ENCODE data around the gene PHYHIPL.

PHYHIPL gene

GRCh38 chr10:59257224-59257623 is 80.8 kb downstream of the PHYHIPL start:
- POLR2A ChIA-PET, result no interaction called here
- no peaks in the 10 kb centered on the region for H3K9me3 ChIP-seq (ENCODE audit: control insufficient read depth, insufficient read depth, low read depth, low read length)
- H3K27ac ChIP-seq (ENCODE audit: extremely low read depth, low read depth, low read length), result no peak overlapping the region
- H3K4me1 ChIP-seq (ENCODE audit: control insufficient read depth, insufficient read depth, low read length), result no peaks in the 10 kb centered on the region
- no peaks in the 10 kb centered on the region for H3K36me3 ChIP-seq (ENCODE audit: control insufficient read depth in 2 of 2, insufficient read depth in 1 of 2, low read length in 2 of 2)
- CTCF ChIA-PET, result interaction anchor here (0.5 to 1.1 kb wide), 2 partner anchors 209 to 616 kb away, joined by 3 to 4 read pairs; no protein-coding TSS in a partner anchor
- no peak overlapping the region for H3K4me3 ChIP-seq (ENCODE audit: low read depth, low read length)
- TF ChIP-seq ZBTB10 (tag by site-specific recombination; IDR thresholded peaks at IDR 0.05), result no peak
- no peak for TF ChIP-seq ZNF18 (tag by site-specific recombination; IDR thresholded peaks at IDR 0.05)
- TF ChIP-seq ZNF341 (tag by site-specific recombination; IDR thresholded peaks at IDR 0.05; ENCODE audit: low read depth), result no peak
- TF ChIP-seq HOXD13 (CRISPR knock-in tag; IDR thresholded peaks at IDR 0.05; ENCODE audit: borderline replicate concordance), result no peak
- TF ChIP-seq ZNF704 (tag by site-specific recombination; IDR thresholded peaks at IDR 0.05), result no peak
- no peak for TF ChIP-seq ZNF398 (tag by site-specific recombination; IDR thresholded peaks at IDR 0.05)

GRCh38 chr10:59258890-59259289 is 82.4 kb downstream of the PHYHIPL start:
- H3K27ac ChIP-seq (ENCODE audit: extremely low read depth, low read depth, low read length), result no peak overlapping the region
- no peaks in the 10 kb centered on the region for H3K36me3 ChIP-seq (ENCODE audit: control insufficient read depth in 2 of 2, insufficient read depth in 1 of 2, low read length in 2 of 2)
- no peaks in the 10 kb centered on the region for H3K4me1 ChIP-seq (ENCODE audit: control insufficient read depth, insufficient read depth, low read length)
- no peak overlapping the region for H3K4me3 ChIP-seq (ENCODE audit: low read depth, low read length)
- CTCF ChIA-PET, result interaction anchor here (1.0 kb wide), 1 partner anchor 323 kb away, joined by 3 read pairs; no protein-coding TSS in a partner anchor
- no peaks in the 10 kb centered on the region for H3K9me3 ChIP-seq (ENCODE audit: control insufficient read depth, insufficient read depth, low read depth, low read length)
- POLR2A ChIA-PET, result no interaction called here
- TF ChIP-seq PBX3 (CRISPR knock-in tag; IDR thresholded peaks at IDR 0.05) (no peak), ZSCAN18 (tag by site-specific recombination; IDR thresholded peaks at IDR 0.05) (no peak), ZNF501 (tag by site-specific recombination; IDR thresholded peaks at IDR 0.05) (no peak), ZEB2 (tag by site-specific recombination; IDR thresholded peaks at IDR 0.05) (no peak), ZSCAN5A (tag by site-specific recombination; IDR thresholded peaks at IDR 0.05) (no peak), PRDM1 (tag by site-specific recombination; IDR thresholded peaks at IDR 0.05) (no peak), ZBTB7A (tag by site-specific recombination; IDR thresholded peaks at IDR 0.05; ENCODE audit: low read depth) (no peak), SP7 (tag by site-specific recombination; IDR thresholded peaks at IDR 0.05) (no peak), ZBTB8A (tag by site-specific recombination; IDR thresholded peaks at IDR 0.05) (no peak), ZNF362 (tag by site-specific recombination; IDR thresholded peaks at IDR 0.05) (no peak), ZNF398 (tag by site-specific recombination; IDR thresholded peaks at IDR 0.05) (no peak), KLF10 (tag by site-specific recombination; IDR thresholded peaks at IDR 0.05) (no peak), ZNF433 (tag by site-specific recombination; IDR thresholded peaks at IDR 0.05; ENCODE audit: low read depth) (no peak), ZNF302 (tag by site-specific recombination; IDR thresholded peaks at IDR 0.05; ENCODE audit: low read depth) (no peak), ZXDB (tag by site-specific recombination; IDR thresholded peaks at IDR 0.05) (no peak)
